GM18505 (cell line): ENCODE measurements around the gene OR56B1.
"Not testable (repeated sequence)": the region's sequence is repeated elsewhere in the genome, so short reads cannot be mapped to it uniquely, and the experiment has no call there.

ENCODE experiments used
- ATAC-seq: cut with Tn5 transposase; IDR thresholded peaks from one replicate; pipeline ENCODE4 v1.9.1; 2021; ENCODE audit not compliant: unreplicated experiment
- POLR2A ChIP-seq: IDR thresholded peaks from 4 replicates; pipeline ENCODE4 v1.6.1; 2011; ENCODE audit warnings: borderline replicate concordance; ENCODE audit not compliant: insufficient read depth, insufficient read length; ENCODE audit errors: extremely low read depth

The OR56B1 gene, protein sequence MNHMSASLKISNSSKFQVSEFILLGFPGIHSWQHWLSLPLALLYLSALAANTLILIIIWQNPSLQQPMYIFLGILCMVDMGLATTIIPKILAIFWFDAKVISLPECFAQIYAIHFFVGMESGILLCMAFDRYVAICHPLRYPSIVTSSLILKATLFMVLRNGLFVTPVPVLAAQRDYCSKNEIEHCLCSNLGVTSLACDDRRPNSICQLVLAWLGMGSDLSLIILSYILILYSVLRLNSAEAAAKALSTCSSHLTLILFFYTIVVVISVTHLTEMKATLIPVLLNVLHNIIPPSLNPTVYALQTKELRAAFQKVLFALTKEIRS

DNA sequence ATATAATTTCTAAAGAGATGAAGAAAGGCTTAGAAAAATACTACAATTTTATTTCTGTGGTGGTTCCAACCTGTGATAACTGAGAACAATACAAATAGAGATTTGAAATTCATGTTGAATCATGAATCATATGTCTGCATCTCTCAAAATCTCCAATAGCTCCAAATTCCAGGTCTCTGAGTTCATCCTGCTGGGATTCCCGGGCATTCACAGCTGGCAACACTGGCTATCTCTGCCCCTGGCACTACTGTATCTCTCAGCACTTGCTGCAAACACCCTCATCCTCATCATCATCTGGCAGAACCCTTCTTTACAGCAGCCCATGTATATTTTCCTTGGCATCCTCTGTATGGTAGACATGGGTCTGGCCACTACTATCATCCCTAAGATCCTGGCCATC lies at the start of gene OR56B1:
TSS of gene OR56B1 (plus strand) at position 53 of the 400 bp plus-strand sequence. CDS start at position 122, 69 bp downstream.
- no peak for TF ChIP-seq POLR2A
- ATAC-seq = no peak

- ATAC-seq = no peak
- no peak for TF ChIP-seq POLR2A
Measured at GRCh38 chr11:5688482-5688881, 47.8 kb upstream of the OR56B1 start.

- TF ChIP-seq POLR2A = peak; percentile 64
- ATAC-seq = peak; percentile 75
Measured at GRCh38 chr11:5689551-5689983, 46.7 kb upstream of the OR56B1 start, which contains the start of gene TRIM22. TSS of gene TRIM22 (plus strand) at chr11:5689790. CDS start at chr11:5696233, 6,443 bp downstream.

DNA sequence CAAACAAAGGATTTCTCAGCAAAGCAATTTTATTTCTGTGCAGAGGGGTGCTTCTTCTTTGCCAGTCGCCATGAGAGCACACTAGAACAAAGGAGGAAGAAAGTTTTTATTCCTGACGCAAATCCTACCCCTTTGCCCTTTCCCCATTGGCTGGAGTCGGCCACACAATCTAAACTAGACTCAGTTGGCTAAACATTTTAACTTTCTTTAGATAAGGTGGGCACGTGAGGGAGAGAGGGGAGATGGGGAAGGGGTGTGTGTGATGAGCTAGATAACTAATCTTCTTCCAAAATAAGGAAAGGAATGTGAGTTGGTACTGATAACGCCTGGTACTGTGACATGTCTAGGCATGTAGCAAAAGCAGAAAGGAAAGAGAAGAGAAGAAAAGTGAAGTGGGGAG lies 46.0 kb upstream of the OR56B1 start:
- TF ChIP-seq POLR2A = no peak
- ATAC-seq = no peak

- no peak for ATAC-seq
- no peak for TF ChIP-seq POLR2A
Measured at GRCh38 chr11:5690736-5691135, 45.5 kb upstream of the OR56B1 start.

DNA sequence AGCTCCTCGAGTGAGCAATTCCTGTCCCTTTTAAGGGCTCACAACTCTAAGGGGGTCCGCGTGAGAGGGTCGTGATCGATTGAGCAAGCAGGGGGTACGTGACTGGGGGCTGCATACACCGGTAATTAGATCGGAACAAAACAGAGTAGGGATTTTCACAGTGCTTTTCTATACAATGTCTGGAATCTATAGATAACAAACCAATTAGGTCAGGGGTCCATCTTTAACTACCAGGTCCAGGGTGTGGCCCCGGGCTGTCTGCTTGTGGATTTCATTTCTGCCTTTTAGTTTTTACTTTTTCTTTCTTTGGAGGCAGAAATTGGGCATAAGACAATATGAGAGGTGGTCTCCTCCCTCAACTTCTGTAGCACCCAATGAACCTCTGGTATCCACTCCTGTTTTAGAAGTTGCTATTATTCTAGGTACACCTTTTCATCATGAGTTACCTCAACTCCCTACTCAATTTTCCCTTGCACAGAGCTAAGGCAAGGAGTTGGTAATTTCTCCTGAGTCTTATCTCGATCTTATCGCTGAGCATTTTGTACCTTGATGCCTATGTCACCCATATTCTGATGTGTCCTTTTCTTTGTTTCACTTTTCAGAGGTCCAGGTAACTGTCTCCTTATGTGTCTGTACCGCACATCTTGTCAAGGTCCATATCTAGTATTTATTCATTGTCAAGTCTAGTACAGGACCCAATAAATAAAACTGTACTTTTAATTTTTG lies 44.8 kb upstream of the OR56B1 start:
- not testable (repeated sequence) for ATAC-seq

DNA sequence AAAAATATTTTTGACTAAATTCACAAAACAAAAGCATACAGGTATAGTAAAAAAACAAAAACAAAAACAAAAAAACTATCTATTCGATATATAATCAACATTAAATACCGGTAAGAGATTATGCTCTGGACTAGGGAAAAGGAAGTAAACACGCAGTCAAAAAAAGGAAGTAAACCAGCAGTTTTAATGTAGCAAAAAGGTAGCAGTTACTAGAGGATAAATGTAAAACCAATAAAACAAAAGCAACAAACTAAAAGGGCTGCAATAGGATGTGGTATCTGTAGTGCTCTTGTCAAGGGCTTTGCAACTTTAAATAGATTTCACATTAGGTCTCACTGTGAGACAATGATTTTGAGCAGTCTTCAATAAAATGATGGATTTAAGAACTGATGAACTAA lies 44.3 kb upstream of the OR56B1 start:
- ATAC-seq = no peak
- TF ChIP-seq POLR2A = no peak

- no peak for ATAC-seq
- no peak for TF ChIP-seq POLR2A
Measured at GRCh38 chr11:5694642-5695041, 41.6 kb upstream of the OR56B1 start.

- ATAC-seq = no peak
- TF ChIP-seq POLR2A = no peak
Measured at GRCh38 chr11:5695580-5695979, 40.7 kb upstream of the OR56B1 start.

GRCh38 chr11:5696210-5696609 lies 40.0 kb upstream of the OR56B1 start:
- no peak for ATAC-seq
- TF ChIP-seq POLR2A = no peak

- TF ChIP-seq POLR2A = no peak
Measured at GRCh38 chr11:5698281-5698680, 38.0 kb upstream of the OR56B1 start.

DNA sequence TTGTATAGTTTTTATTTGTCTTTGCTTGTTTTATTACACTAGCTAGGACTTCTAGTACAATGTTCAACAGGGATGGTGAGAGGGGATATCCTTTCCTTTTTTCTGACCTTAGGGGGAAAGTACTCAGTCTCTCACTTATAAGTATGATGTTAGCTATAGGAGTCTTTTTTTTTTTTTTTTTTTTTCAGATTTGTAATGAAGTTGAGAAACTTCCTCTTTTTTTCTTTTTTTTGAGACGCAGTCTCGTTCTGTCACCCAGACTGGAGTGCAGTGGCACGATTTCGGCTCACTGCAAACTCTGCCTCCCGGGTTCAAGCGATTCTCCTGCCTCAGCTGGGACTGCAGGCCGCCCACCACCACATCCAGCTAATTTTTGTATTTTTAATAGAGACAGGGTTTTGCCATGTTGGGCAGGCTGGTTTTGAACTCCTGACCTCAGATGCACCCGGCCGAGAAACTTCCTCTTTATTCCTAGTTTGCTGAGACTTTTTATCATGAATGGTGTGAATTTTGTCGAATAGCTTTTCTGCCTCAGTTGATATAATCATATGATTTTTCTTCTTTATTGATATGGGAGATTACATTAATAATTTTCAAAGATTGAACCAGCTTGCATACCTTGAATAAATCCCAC lies 35.7 kb upstream of the OR56B1 start:
- ATAC-seq = no peak
- no peak for TF ChIP-seq POLR2A

More at GRCh38 chr11:5698281-5698680, 38.0 kb upstream of the OR56B1 start:
- ATAC-seq = no peak

DNA sequence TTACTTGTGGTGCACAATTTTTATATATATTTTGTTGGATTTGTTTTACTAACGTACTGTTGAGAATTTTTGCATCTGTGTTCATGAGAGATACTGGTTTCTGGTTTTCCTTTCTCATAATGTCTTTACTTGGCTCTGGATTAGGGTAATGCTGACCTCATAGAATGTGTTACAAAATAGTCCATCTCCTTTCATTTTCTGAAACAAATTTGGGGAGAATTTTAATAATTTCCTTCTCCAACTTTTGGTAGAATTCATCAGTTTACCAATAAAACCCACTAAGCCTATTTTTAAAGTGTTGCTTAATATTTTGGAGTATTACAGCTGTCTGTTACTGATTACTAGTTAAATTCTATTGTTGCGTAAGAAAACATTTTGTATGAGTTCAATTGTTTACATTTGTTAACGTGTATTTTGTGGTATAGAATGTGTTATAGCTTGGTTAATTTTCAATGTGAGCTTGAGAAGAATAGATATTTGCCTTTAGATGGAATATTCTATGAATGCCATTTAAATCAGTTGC lies 35.1 kb upstream of the OR56B1 start:
- no peak for TF ChIP-seq POLR2A
- no peak for ATAC-seq

DNA sequence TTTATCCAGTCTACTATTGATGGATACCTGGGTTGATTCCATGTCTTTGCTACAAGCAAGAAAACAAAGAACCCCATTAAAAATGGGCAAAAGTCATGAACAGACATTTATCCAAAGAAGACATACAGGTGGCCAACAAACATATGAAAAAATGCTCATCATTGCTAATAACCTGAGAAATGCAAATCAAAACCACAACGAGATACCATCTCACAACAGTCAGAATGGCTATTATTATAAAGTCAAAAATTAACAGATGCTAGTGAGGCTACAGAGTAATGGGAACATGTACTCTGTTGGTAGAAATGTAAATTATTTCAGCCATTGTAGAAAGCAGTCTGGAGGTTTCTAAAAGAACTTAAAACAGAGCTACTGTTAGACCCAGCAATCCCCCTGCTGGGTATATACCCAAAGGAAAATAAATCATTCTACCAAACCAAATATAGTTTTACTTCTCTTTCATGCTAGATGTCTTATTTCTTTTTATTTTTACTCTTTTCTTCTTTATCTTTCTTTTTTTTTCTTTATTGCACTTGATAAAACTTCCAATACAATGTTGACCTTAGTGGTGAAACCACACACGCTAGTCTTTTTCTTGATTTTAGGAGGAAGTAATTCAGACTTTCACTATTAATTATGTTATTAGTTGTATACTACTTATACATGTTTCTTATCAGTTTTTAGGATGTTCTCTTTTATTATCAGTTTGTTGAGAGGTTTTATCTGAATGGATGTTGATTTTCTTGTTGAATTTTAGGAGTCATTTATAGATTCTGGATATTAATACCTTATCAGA lies 32.3 kb upstream of the OR56B1 start:
- peak; percentile 68 for ATAC-seq
- no peak for TF ChIP-seq POLR2A
